ENCODE data around the gene CHCHD3.
"Not testable (repeated sequence)": the region's sequence is repeated elsewhere in the genome, so short reads cannot be mapped to it uniquely, and the experiment has no call there.

CHCHD3 gene

DNA sequence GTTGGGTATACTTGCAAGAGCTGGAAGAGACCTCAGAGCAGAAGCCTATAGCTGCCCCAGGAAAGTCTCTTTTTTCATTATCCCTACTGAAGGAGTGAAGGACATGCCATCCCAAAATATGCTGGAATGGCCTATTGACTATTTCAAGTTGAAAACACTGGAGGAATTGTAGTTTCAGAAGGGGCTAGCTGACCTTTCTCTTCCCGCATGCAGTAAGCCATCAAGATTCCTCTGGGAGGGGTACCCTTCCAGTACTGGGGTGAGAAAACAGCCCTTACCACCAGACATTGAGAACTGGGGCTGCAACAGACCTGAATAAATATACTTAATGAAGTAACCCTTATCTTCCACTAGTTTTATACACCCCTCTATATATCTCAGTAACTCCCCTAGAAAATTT lies 41.7 kb downstream of the CHCHD3 start:
- DNase-seq, result no peak

DNA sequence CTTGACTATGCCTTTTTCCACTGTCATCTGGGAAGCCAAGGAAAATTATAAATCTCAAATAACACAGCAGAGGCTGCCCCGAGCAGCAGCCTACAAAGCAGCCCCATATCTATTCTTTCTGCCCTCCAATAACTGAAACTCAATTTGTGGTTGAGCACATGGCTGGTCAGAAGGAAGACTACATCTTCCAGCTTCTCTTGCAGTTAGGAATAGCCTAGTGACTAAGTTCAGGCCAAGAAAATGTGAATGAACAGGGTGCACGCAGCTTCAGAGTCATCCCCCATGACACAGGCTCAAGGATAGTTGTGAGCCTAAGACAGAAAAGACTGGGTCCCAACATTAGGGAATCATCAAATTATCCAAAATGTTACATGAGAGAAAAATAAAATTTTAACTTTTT lies 42.3 kb downstream of the CHCHD3 start:
- no peak for DNase-seq

DNA sequence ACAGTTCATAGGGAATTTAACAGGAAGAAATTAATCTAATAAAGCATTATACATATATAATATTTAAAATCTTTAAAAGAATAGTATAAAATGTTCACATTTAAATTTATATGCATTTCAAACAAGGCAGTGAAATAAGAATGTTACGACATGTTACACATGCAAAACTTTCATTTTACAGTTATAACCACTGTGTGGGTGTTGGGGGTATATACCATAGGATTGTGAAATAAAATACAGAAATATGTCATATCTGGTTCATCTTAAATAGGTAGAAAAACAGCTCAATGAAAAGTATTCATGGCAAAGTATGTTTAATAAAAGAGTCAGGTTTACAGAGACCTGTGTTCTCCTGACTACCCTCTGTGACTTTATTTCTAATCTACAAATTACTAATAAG lies 45.6 kb downstream of the CHCHD3 start:
- no peak for DNase-seq

DNA sequence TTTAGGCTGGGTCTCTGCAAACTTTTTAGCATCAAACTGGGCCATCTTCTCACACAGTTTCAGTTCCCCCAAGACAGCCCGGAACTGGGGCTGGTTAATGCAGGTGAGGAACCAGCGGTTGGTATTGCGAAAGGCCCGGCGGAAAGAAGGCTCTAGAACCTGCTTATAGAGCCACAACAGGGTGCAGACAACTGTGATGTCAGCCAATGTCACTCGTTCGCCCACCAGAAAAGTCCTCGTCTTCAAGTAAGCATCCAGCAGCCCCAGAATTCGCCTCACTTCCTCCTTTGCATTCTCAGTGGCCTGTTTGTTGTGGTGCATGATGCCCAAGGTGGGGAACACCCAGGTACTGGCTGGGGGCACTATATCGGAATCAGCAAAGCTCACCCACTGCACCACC lies 46.6 kb downstream of the CHCHD3 start:
- DNase-seq, result not testable (repeated sequence)

DNA sequence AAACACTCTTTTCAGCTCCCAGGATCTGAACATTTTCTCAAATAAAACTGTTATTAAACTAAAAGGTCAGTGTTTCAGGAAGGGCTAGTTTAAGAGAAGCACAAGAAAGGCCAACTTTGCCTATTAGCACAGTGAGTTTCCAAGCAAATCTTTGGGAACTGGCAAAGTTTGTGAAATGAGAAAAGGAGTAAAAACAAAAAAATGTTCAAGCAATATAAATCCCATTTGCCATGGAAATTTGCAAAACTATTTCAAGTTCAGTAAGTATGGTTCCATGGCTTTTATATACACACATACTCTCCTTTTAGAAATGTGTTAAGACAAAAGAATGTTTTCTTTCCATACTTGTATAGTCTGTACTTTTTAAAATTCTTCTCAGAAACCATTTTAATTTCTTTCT lies 51.5 kb downstream of the CHCHD3 start:
- DNase-seq, result no peak

DNA sequence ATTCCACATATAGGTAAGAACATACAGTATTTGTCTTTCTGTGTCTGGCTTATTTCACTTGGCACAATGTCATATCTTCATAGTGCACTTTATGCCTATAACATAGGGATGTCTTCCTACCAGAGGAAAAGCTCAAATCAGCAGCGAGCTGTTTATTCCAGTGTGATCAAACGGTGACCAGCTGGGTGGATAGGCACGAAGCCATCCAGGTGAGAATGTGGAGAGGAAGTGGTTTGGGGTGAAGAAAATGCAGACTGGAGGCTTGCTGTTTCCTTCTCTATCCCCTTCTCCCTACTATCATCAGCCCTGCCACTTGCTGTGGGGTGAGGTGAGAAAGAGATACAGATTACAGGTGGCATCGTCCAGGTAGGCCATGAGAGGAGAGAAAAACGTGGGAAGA lies 52.4 kb downstream of the CHCHD3 start:
- no peak for DNase-seq

DNA sequence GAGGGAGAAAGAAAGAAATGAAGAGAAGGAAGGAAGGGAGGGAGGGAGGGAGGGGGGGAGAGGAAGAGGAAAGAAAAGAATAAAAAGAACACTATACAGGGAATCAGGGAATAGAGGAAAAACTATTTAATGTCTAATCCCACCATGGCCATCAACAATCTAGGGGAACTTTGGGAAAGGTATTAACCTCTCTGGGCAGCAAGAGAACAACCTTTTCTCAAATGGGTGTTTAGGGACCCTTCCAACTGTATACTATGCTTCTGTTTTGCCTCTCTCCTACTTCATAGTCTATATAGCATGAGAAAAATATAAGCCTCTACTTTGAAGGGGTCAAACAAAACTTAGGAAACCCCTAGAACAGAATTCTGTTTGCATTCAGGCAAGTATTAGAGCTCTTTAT lies 54.5 kb downstream of the CHCHD3 start:
- no peak for DNase-seq

DNA sequence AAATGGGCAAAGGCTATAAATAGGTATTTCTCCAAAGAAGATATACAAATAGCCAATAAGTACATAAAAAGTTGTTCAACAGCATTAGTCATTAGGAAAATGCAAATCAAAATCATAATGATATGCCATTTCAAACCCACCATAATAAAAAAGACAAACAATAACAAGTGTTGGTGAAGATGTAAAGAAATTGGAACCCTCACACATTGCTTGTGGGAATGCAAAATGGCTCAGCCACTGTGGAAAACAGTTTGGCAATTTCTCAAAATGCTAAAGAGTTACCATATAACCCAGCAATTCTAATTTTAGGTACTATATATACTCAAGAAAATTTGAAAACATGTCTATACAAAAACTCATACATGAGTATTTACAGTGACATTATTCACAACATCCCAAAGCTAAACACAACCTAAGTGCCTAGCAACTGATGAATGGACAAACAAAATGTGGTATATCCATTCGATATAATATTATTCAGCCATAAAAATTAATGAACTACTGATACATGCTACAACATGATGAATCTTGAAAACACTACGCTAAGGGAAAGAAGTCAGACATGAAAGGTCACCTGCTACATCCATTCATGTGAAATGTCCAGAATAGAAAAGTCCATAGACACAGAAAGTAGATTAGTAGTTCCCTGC lies 55.6 kb downstream of the CHCHD3 start:
- no peak for DNase-seq

DNA sequence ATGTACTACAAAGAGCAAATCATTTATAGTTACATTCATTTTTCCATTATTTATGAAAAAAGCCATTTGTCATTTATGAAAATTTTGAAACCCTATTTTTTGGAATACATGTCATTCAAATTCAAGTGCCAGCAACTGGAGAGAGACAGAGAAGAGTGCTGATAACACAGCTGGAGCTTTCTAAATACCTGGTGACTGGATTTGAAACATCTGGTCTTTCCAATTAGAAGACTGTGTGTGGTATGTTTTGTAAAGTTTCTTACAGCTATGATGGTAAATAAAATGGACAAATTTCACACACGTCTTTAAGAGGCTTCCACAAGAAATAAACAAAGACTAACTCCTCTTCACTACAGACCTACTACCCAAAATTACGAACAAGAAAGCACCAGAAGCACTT lies 56.8 kb downstream of the CHCHD3 start:
- DNase-seq, result no peak

DNA sequence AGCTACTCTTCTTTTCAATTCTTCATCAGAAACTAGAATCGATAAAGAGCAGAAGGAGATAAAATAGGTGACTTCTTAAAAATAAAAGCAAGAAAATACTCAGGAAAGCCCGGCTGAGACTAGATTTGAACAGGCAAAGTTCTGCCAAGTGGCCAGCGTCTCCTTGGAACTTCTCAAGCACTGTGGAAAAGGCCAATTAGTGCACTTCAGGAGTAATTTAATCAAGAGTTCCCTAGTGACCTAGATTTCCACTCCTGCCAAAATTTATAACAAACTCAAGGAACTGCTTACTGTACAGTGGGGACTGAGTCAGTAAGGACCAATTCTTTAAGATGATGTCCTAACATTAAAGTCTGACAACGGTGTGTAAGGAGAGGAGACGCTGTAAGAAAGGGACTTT lies 57.3 kb downstream of the CHCHD3 start:
- no peak for DNase-seq

DNA sequence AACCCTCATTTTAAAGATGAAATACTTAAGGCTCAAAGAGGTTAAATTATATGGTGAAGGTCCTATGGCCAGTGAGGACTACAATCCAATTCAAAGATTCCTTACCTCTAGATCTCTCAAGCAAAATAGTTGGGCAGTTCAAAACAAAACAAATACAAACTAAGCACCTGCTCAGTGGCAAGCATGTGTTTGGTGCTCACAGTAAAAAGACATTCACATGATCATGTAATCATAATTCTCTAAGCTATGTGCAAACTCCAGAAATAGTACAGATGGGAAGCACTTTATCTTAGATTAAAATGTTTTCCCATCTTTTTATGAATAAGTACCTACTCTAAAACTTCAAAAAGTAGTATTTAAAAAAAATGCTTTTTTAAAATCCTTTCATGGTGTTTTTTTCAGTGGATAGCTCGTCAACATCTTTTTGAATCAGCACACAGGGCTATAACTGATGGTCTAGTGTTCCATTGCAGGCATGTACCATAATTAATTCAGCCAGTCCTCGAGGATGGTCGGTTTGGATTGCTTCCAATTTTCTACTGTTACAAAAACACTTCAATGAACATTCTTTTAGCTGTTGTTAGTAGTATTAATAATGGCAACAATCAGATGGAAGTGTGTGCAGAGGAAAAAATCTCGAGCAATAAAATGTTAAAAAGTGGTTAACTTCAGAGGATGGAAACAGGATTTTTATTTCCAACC lies 58.4 kb downstream of the CHCHD3 start:
- no peak for DNase-seq

DNA sequence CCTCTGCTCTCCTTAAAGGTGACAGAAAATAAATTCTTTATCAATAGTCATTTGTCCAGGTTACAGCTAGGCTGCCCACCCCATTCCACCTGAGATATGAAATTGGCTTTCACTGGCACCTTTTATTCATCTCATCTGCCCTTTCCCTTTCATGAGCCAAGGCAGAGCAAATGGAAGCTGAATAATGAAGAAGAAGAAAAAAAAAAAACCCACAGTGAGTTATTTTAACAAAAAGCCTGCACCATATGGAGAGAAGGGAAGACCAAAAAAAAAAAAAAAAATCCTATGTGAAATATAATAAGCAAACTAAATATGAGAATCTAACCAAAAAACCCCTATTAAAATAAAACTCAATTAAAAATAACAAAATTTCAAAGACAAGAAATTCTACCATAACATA lies 59.2 kb downstream of the CHCHD3 start:
- DNase-seq, result no peak

DNA sequence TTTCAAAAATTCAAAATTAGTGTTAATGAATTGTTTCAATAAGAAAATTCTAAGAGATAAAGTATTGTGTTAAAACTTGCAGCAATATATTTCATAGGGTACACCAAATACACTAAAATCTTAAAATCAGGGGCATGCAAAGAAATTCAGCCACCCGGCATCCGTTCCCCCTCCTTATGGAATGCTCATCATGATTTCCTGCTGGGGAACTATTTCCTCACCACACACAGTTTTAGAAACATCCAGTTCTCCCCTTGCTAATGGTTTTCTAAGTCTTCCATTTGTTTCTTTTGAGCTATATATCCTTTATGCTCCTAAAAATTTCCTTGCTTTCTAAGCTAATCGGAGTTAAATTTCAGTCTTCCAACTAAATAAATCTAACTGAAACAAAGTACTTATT lies 60.7 kb downstream of the CHCHD3 start:
- DNase-seq, result no peak

DNA sequence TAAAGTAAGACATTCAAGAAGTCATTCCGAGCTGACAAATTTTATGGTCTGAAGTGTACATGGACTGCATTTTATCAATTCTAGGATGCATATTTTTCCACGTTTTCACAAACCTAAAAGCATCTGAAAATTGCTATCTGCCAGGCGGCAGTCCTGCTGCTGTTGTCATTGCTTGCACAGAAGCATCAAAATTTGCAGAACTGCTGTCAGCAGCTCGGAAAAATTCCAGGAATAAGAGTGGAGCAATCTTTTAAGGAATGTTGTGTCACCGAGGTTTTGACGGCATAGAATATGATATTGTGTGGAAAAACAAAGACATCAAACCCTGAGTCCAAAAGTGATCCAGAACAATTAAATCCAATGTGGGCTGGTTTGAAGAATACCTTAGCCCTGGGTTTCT lies 61.4 kb downstream of the CHCHD3 start:
- no peak for DNase-seq

DNA sequence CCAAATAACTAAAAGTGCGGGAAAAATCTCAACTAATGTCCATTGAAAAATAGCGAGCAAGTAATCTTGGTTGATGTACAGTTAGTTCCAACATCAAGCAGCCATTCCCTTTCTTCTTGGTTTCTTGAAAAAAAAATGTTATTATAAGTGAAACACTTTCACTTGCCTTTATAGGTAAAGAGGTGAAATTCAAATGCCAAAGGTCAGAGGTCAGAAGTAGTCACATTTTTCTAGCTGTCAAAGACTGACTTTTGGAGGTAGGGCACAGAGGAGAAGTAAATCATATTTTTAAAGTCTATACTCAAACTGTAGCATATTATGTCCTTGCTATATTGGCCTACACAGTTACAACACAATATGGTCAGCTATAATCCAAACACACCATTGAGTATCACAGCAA lies 62.3 kb downstream of the CHCHD3 start:
- DNase-seq, result no peak

DNA sequence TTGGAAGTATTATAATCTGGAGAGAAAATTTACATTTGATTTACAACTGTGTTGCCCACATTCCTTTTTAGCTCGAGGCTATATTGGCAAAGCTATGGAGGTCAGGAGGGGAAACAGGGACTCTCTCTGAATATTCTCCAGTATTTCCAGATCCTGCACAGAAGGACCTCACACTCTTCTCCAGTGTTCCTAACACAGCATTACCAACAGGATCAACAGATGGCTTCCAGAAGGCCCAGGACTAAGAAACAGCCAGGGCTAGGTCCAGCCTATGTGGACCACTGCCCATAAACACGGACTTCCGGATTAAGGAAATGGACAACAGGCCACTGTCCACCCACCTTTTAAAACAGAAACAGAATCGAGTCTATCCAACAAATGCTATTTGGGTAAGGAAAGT lies 65.3 kb downstream of the CHCHD3 start:
- DNase-seq, result no peak

DNA sequence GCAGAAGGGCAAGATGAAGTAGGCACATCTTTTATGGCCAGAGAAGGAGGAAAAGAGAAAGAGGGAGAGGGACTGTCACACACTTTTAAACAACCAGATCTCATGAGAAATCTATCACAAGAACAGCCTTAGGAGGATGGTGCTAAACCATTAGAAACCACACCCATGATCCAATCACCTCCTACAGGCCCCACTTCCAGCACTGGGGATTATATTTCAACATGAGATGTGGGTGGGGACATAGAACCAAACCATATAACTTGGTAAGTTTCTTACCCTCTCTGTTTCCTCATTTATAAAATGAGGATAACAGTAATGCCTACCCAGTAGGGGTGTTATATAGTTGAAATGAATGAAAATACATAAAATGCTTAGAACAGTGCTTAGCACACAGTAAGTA lies 66.0 kb downstream of the CHCHD3 start:
- DNase-seq, result no peak

DNA sequence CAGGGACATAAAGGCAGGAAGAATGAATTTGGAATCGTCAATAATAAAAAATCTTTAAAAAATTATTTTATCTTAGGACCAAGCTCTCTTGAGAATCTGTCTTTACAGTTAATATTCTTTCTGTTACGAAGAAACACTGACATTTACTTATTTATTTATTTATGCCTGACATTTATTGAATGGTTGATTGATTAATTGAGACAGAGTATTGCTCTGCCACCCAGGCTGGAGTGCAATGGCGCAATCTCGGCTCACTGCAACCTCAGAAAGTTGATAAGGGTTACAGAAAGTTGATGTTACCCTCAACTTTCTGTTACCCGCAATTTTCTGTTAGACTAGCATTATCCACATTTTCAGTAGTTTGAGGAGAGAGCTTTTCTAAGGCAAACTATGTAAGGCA lies 70.1 kb downstream of the CHCHD3 start:
- no peak for DNase-seq

DNA sequence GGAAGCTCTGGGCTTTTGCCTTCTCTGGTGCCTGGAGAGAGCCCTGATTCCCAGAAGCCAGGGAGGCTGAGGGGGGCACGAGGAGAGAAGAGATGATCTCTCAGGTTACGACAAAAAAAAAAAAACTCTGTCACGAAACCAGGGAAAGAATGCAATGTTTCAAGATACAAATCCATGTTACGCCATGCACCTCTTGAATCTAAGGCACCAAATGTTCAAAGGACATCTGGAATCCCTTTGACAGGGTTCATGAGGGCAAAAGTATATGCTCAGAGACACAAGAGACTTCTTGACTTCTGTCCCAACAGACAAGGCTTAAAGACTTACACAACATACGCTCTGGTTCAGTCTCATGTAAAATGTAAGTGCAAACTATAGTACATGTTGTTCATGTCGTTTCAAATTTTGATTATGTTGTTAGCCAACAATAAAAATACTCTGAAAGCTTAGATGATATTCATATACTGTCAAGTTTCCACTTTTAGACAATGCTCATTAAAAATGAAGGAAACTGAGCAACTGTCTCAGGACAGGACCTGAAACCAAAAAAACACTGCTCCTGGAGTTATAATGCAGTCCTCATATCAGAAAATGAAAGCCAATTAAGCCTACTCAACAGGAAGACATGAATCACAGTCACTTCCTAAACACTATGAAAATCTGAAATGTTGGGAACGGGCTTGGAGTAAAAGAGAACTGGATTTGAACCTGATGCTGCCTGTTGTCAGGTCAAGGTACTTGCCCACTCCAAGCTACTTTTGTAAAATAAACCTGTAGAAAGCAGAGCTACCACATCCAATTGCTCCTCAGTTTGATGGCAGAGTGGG lies 72.3 kb downstream of the CHCHD3 start:
- no peak for DNase-seq

DNA sequence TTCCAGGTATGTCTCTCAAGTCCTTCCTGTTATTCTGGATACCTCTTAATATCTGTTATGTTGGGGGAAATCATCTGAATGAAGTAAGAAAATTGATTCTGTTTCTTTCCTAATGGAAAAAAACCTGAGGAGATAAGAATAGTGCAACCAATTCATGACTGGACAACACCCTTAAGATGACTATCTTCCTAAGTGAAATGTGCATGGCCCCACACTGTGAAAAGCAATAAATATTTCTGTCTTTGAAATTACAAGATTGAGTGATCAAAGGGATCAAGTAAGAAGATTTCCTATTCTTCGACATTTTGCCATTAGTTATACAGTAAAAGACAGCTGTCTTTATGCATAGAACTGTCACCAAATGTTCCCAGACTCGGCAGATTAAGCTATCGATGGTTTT lies 73.9 kb downstream of the CHCHD3 start:
- no peak for DNase-seq

DNA sequence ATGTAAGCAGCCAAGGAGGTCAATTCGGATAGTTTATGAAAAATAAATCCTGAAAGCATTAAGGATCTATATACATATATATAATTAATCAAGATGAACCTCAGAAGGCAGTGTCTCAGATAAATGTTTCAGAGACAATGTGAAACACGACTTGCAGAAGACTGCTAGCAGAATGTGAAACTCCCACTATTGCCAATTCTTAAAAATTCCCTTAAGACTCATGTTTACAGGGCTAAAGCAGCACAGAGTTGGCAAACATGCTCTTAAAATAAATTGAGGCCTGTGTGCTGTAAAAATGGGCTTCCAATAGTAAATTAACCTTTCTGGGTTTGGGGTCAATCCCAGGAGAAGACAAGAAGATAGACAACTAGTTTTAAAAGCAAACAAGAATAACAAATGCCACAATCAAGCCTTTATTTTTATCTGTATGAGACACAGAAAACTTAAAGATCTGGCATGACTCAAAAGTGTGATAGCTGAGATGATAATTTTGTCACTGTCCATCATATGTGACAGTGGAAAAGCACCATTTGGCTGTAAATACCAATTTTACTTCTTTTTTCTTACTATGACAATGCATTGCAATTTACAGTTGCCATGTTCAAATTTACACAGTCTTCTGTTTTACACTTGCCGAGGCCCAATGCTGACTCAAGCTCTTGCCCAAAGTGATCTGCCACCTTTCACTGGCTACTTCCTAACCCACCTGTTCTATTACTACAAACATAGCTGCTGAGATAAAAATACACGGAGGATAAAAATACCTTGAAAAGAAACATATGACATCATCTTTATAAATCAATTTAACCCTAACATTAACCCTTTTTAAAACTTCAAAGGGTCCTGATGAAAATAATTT lies 78.6 kb downstream of the CHCHD3 start:
- DNase-seq, result no peak

DNA sequence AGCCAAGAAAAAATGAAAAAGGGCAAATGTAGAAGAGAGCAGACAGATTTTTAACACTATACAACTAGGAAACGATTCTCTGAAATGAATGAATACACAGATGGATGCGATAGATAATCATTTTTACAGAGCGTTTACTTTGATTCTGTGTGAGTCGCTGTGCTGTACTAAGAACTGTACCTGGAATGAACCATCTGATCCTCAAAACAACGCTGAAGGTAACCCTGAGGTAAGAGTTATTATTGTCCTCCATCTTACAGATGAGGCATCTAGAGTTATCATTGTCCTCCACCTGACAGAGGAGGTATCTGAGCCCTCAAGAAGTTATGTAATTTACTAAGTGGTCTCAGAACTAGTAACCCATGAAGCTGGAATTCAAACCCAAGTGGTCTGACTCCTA lies 80.2 kb downstream of the CHCHD3 start:
- DNase-seq, result no peak

DNA sequence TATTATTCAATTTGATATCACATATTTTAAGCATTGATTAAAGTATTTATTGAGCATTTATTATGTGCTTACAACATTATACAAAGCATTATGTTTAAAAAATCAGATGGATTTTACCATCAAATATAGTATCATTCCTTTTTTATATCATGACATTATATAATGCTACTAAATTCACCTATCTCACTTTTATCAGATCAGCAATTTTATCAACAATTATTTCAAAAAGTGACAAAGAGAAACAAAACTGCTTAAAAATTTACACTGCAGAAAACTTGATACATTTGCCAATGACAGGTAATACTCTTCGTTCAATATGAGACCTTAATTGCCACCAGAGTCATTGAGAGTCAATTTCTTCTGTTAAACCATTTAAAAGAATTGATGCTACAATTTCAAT lies 82.0 kb downstream of the CHCHD3 start:
- DNase-seq, result no peak
